Measurements from ENCODE around the gene L3MBTL4. TPM values are rescaled to one million over a fixed set of nuclear protein-coding genes. Genes with fewer than 3 reads are reported as not detected.

L3MBTL4 gene
- total RNA-seq, 1 experiment from 2014 or later: not detected

GRCh38 chr18:5939801-5940667, 474.7 kb downstream of the L3MBTL4 start:
- ATAC-seq (no peak), DNase-seq (ENCODE audit: low read depth, low spot score) (no peak)
- BruUV-seq (replicated peaks): no TSS peak
- intact Hi-C loops (cut with micrococcal nuclease): no loop called here
- H3K4me3 ChIP-seq (replicated peaks in 1 of 2; ENCODE audit: low read depth in 1 of 2, low read length in 2 of 2): no peak overlapping the region
- peaks cover 0 to 15% of the 10 kb centered on the region in 2 experiments; a peak in 2 of 4 replicates for H3K9me3 ChIP-seq (ENCODE audit: control insufficient read depth in 1 of 2, insufficient read depth in 1 of 2, low read depth in 1 of 2, low read length in 2 of 2)
- H3K79me2 ChIP-seq (ENCODE audit: insufficient read depth, low read length): no peaks in the 10 kb centered on the region
- ChIA-PET POLR2A (no interaction called here), RAD21 (ENCODE audit: low non-redundant PET in 1 of 2, low total read pairs in 2 of 2, uncharacterized antibody in 2 of 2, unreplicated experiment in 2 of 2) (no interaction called here), CTCF (no interaction called here)
- no peak overlapping the region for H2AFZ ChIP-seq (ENCODE audit: low read depth, low read length, poor library complexity, severe bottlenecking)
- H4K20me1 ChIP-seq (ENCODE audit: insufficient read depth): no peaks in the 10 kb centered on the region
- H3K36me3 ChIP-seq (ENCODE audit: control insufficient read depth in 1 of 2, insufficient read depth in 2 of 2, low read length in 2 of 2): no peaks in the 10 kb centered on the region
- H3K9ac ChIP-seq (ENCODE audit: low read length): no peak overlapping the region
- no peaks in the 10 kb centered on the region for H3K9me2 ChIP-seq (ENCODE audit: insufficient read depth)
- no peak overlapping the region for H3K27ac ChIP-seq (ENCODE audit: low read depth, low read length)
- no peak overlapping the region for H3K4me2 ChIP-seq (ENCODE audit: low read length)
- H3K27me3 ChIP-seq (ENCODE audit: insufficient read depth, low read length): no peaks in the 10 kb centered on the region
- no peaks in the 10 kb centered on the region for H3K4me1 ChIP-seq (ENCODE audit: control insufficient read depth in 1 of 2, insufficient read depth in 2 of 2, low read length in 2 of 2)
- TF ChIP-seq SP1 (IDR thresholded peaks at IDR 0.05; ENCODE audit: low read depth) (no peak), FOSL1 (IDR thresholded peaks at IDR 0.05; ENCODE audit: low read depth) (no peak), RAD21 (IDR thresholded peaks at IDR 0.05; ENCODE audit: low read depth) (no peak), ELF1 (IDR thresholded peaks at IDR 0.05; ENCODE audit: borderline replicate concordance, low read depth) (no peak), SIN3A (IDR thresholded peaks at IDR 0.05; ENCODE audit: low read depth) (no peak), YY1 (IDR thresholded peaks at IDR 0.05; ENCODE audit: extremely low read depth, insufficient replicate concordance, low read depth, low read length) (no peak), ZFX (IDR thresholded peaks at IDR 0.05) (no peak), CTCF (IDR thresholded peaks at IDR 0.05 in 2 of 3, conservative IDR thresholded peaks at IDR 0.05 in 1 of 3; ENCODE audit: borderline replicate concordance in 1 of 3, insufficient read depth in 1 of 3, low read depth in 2 of 3, low read length in 2 of 3) (no peak), JUND (IDR thresholded peaks at IDR 0.05) (no peak), EGR1 (IDR thresholded peaks at IDR 0.05; ENCODE audit: low read depth) (no peak), POLR2A (IDR thresholded peaks at IDR 0.05; ENCODE audit: borderline replicate concordance, extremely low read depth, insufficient read depth, insufficient read length) (no peak), CBX3 (IDR thresholded peaks at IDR 0.05; ENCODE audit: low read depth) (no peak), ZBTB33 (IDR thresholded peaks at IDR 0.05; ENCODE audit: extremely low read depth, insufficient replicate concordance, low read length) (no peak), ATF3 (IDR thresholded peaks at IDR 0.05) (no peak), SRF (IDR thresholded peaks at IDR 0.05; ENCODE audit: low read depth) (no peak), EZH2 (IDR thresholded peaks at IDR 0.05) (no peak), CEBPB (IDR thresholded peaks at IDR 0.05; ENCODE audit: low read depth) (no peak)
